SK-N-SH treated with all-trans-retinoic acid at 6 μM for 48 hours (cell line): ENCODE measurements around the gene TCF3.

Experiments
- BACH2 ChIP-seq: fragments of 250-450 bp; sonication (Bioruptor Pico); IDR thresholded peaks from 2 replicates; pipeline ENCODE4 v1.9.0; 2021; ENCODE audit warnings: mild to moderate bottlenecking, borderline replicate concordance
- CSRNP3 ChIP-seq: fragments of 250-450 bp; sonication (Bioruptor Pico); IDR thresholded peaks from 2 replicates; pipeline ENCODE4 v1.5.1; 2021; ENCODE audit warnings: mild to moderate bottlenecking, moderate library complexity
- ESRRG ChIP-seq: fragments of 250-450 bp; sonication (Bioruptor Pico); IDR thresholded peaks from 2 replicates; pipeline ENCODE4 v1.6.1; 2021; ENCODE audit warnings: mild to moderate bottlenecking
- GLIS3 ChIP-seq: fragments of 250-450 bp; sonication (Bioruptor Pico); IDR thresholded peaks from 2 replicates; pipeline ENCODE4 v1.5.0; 2020; ENCODE audit warnings: mild to moderate bottlenecking, moderate library complexity
- ISL1 ChIP-seq: fragments of 250-450 bp; sonication (Bioruptor Pico); IDR thresholded peaks from 2 replicates; pipeline ENCODE4 v2.1.2; 2022; ENCODE audit warnings: mild to moderate bottlenecking, moderate library complexity
- RARB ChIP-seq: fragments of 250-450 bp; sonication (Bioruptor Pico); IDR thresholded peaks from 2 replicates; pipeline ENCODE4 v1.8.0; 2021; ENCODE audit warnings: mild to moderate bottlenecking, moderate library complexity
- TCF4 ChIP-seq: fragments of 250-450 bp; sonication (Bioruptor Pico); IDR thresholded peaks from 2 replicates; pipeline ENCODE4 v1.8.0; 2021; ENCODE audit warnings: mild to moderate bottlenecking, moderate library complexity, borderline replicate concordance
- TSHZ2 ChIP-seq: fragments of 250-450 bp; sonication (Bioruptor Pico); IDR thresholded peaks from 2 replicates; pipeline ENCODE4 v1.5.0; 2020; ENCODE audit warnings: mild to moderate bottlenecking, moderate library complexity
- ZFP3 ChIP-seq: fragments of 250-450 bp; sonication (Bioruptor Pico); IDR thresholded peaks from 2 replicates; pipeline ENCODE4 v1.5.0; 2020; ENCODE audit warnings: mild to moderate bottlenecking, moderate library complexity
- ZFP30 ChIP-seq: fragments of 450-650 bp; formaldehyde crosslinking; IDR thresholded peaks from 2 replicates; pipeline ENCODE4 v1.5.0; 2022; ENCODE audit warnings: mild to moderate bottlenecking, moderate library complexity
- ZNF565 ChIP-seq: fragments of 450-650 bp; formaldehyde crosslinking; conservative IDR thresholded peaks from 2 replicates; pipeline ENCODE4 v1.5.0; 2020; ENCODE audit warnings: low read depth, mild to moderate bottlenecking, moderate library complexity
- ZNF70 ChIP-seq: fragments of 450-650 bp; formaldehyde crosslinking; IDR thresholded peaks from 2 replicates; pipeline ENCODE4 v1.5.0; 2020; ENCODE audit warnings: mild to moderate bottlenecking, moderate library complexity
- TF ChIP-seq, protein P1 (sequence below): fragments of 250-450 bp; sonication (Bioruptor Pico); IDR thresholded peaks from 2 replicates; pipeline ENCODE4 v1.8.0; 2020; ENCODE audit warnings: mild to moderate bottlenecking, moderate library complexity, borderline replicate concordance
- TF ChIP-seq, protein P2 (sequence below): fragments of 250-450 bp; sonication (Bioruptor Pico); IDR thresholded peaks from 2 replicates; pipeline ENCODE4 v1.5.1; 2020; ENCODE audit warnings: low read depth, mild to moderate bottlenecking, moderate library complexity

DNA sequence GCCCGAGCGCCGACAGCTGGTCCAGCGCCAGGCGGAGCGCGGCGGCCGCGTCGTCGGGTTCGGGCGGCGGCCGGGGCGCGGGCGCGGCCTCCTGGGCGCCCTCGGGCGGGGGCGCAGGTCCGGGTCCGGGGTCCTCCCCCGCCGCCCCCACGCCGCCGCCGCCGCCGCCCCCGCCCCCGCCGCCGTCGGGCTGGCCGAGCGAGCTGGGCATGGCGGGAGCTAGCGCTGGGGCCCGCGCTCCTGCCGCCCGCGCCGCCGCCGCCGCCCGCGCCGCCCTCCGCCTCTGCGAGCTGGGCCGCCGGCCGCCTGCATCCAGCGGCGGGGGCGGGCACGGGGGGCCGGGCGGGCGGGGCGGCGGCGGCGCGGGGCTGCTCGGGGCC lies 84.6 kb downstream of the TCF3 start:
- TF ChIP-seq ISL1 (CRISPR knock-in tag) (no peak), BACH2 (no peak), ZFP30 (no peak), GLIS3 (CRISPR knock-in tag) (no peak), RARB (CRISPR knock-in tag) (no peak), CSRNP3 (CRISPR knock-in tag) (no peak), ESRRG (CRISPR knock-in tag) (no peak), ZNF565 (CRISPR knock-in tag) (no peak), ZFP3 (CRISPR knock-in tag) (no peak), ZNF70 (no peak), TSHZ2 (CRISPR knock-in tag) (no peak), TCF4 (CRISPR knock-in tag) (no peak)
- TF ChIP-seq, protein P1, sequence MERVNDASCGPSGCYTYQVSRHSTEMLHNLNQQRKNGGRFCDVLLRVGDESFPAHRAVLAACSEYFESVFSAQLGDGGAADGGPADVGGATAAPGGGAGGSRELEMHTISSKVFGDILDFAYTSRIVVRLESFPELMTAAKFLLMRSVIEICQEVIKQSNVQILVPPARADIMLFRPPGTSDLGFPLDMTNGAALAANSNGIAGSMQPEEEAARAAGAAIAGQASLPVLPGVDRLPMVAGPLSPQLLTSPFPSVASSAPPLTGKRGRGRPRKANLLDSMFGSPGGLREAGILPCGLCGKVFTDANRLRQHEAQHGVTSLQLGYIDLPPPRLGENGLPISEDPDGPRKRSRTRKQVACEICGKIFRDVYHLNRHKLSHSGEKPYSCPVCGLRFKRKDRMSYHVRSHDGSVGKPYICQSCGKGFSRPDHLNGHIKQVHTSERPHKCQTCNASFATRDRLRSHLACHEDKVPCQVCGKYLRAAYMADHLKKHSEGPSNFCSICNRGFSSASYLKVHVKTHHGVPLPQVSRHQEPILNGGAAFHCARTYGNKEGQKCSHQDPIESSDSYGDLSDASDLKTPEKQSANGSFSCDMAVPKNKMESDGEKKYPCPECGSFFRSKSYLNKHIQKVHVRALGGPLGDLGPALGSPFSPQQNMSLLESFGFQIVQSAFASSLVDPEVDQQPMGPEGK = no peak
- TF ChIP-seq, protein P2, sequence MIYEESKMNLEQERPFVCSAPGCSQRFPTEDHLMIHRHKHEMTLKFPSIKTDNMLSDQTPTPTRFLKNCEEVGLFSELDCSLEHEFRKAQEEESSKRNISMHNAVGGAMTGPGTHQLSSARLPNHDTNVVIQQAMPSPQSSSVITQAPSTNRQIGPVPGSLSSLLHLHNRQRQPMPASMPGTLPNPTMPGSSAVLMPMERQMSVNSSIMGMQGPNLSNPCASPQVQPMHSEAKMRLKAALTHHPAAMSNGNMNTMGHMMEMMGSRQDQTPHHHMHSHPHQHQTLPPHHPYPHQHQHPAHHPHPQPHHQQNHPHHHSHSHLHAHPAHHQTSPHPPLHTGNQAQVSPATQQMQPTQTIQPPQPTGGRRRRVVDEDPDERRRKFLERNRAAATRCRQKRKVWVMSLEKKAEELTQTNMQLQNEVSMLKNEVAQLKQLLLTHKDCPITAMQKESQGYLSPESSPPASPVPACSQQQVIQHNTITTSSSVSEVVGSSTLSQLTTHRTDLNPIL (CRISPR knock-in tag) = no peak
